H1 (cell line): ENCODE results near the gene CDCA3. TPM values are rescaled to one million over a fixed set of nuclear protein-coding genes. Genes with fewer than 3 reads are reported as not detected.

ENCODE experiments used
- CTCF ChIA-PET: fragments of 300-600 bp; sonication (Branson Sonifier 250); formaldehyde crosslinking; loops from one replicate; lab custom pipeline; 2021; ENCODE audit not compliant: partially characterized antibody; lab: Charles Lee
- POLR2A ChIA-PET: fragments of 300-600 bp; sonication (Branson Sonifier 250); formaldehyde crosslinking; loops from one replicate; lab custom pipeline; 2021; ENCODE audit warnings: inconsistent platforms; ENCODE audit not compliant: partially characterized antibody; lab: Charles Lee
- DNase-seq, 2 experiments: peaks; one replicate each; pipeline versions ENCODE4 v3.0.0 to v3.0.0-alpha.2; 2010 to 2022; ENCODE audit warnings: low spot score in 2 of 2, low read depth in 1 of 2, mixed read lengths in 1 of 2
- FAIRE-seq: peaks from 2 replicates; lab custom pipeline; 2011; peaks lifted over from hg19 to GRCh38; lab: Jason Lieb, UNC
- H2AFZ ChIP-seq: 2 replicates; pipeline ENCODE4 v1.8.1; 2012; ENCODE audit warnings: low read length, inconsistent platforms
- H2AK5ac ChIP-seq: 2 replicates; pipeline ENCODE4 v1.6.1; 2013; ENCODE audit warnings: low read depth, low read length
- H2BK120ac ChIP-seq: replicated peaks from 2 replicates; pipeline ENCODE3; 2013; ENCODE audit warnings: low read depth, low read length, inconsistent platforms
- H2BK12ac ChIP-seq: 2 replicates; pipeline ENCODE4 v1.6.1; 2013; ENCODE audit warnings: low read depth, low read length
- H2BK15ac ChIP-seq: 2 replicates; pipeline ENCODE4 v1.6.1; 2013; ENCODE audit warnings: low read length
- H2BK20ac ChIP-seq: 2 replicates; pipeline ENCODE4 v1.6.1; 2013; ENCODE audit warnings: low read length
- H2BK5ac ChIP-seq: 2 replicates; pipeline ENCODE4 v1.6.1; 2013; ENCODE audit warnings: low read depth, low read length
- H3K14ac ChIP-seq: 2 replicates; pipeline ENCODE4 v1.6.1; 2013; ENCODE audit warnings: inconsistent platforms; ENCODE audit not compliant: insufficient read length
- H3K18ac ChIP-seq: 2 replicates; pipeline ENCODE4 v1.6.1; 2013; ENCODE audit warnings: low read length; ENCODE audit errors: extremely low read depth
- H3K23ac ChIP-seq: 2 replicates; pipeline ENCODE4 v1.6.1; 2013; ENCODE audit warnings: inconsistent platforms; ENCODE audit not compliant: insufficient read length
- H3K23me2 ChIP-seq: 2 replicates; pipeline ENCODE4 v1.6.1; 2013; ENCODE audit warnings: low read depth, low read length
- H3K27ac ChIP-seq: 2 replicates; pipeline ENCODE4 v1.6.1; 2011; ENCODE audit warnings: low read depth, low read length, inconsistent platforms
- H3K27me3 ChIP-seq, 4 experiments: replicated peaks in 1 of 4; 1 replicate in 1 of 4; 2 replicates in 3 of 4; pipeline versions ENCODE4 v1.6.1 to v1.8.1; 2011 to 2013; ENCODE audit warnings: low read length in 3 of 4, mild to moderate bottlenecking in 3 of 4, inconsistent platforms in 2 of 4, mixed read lengths in 2 of 4, moderate library complexity in 1 of 4; ENCODE audit not compliant: control insufficient read depth in 3 of 4, insufficient read depth in 3 of 4; ENCODE audit errors: extremely low read depth in 1 of 4
- H3K36me3 ChIP-seq, 4 experiments: 2 replicates each; pipeline versions ENCODE4 v1.6.1 to v1.8.1; 2011 to 2013; ENCODE audit warnings: mild to moderate bottlenecking in 4 of 4, low read length in 3 of 4, moderate library complexity in 2 of 4, control low read depth in 1 of 4, inconsistent platforms in 1 of 4; ENCODE audit not compliant: insufficient read depth in 4 of 4, control insufficient read depth in 2 of 4
- H3K4ac ChIP-seq: replicated peaks from 2 replicates; pipeline ENCODE3; 2013; ENCODE audit warnings: low read length, low read depth, mixed read lengths, inconsistent platforms; ENCODE audit not compliant: insufficient read length
- H3K4me1 ChIP-seq, 4 experiments: replicated peaks in 1 of 4; 1 replicate in 1 of 4; 2 replicates in 3 of 4; pipeline versions ENCODE4 v1.6.1 to v1.8.1; 2011 to 2013; ENCODE audit warnings: low read length in 3 of 4, inconsistent platforms in 2 of 4, mixed read lengths in 1 of 4; ENCODE audit not compliant: insufficient read depth in 4 of 4, control insufficient read depth in 3 of 4
- H3K4me2 ChIP-seq, 2 experiments: 2 replicates each; pipeline versions ENCODE4 v1.6.1 to v1.8.1; 2011 to 2013; ENCODE audit warnings: low read depth in 2 of 2, low read length in 2 of 2, control low read depth in 1 of 2, inconsistent platforms in 1 of 2, mild to moderate bottlenecking in 1 of 2; ENCODE audit not compliant: insufficient read depth in 1 of 2
- H3K4me3 ChIP-seq, 4 experiments: fragments of 200-600, 300-600 bp in 1 of 4; sonication (generic), shearing (Covaris generic), sonication (Bioruptor Twin) in 1 of 4; 2 replicates each; pipeline versions ENCODE4 v1.5.1 to v1.8.1; 2011 to 2016; ENCODE audit warnings: low read length in 4 of 4, low read depth in 3 of 4, control low read depth in 2 of 4, inconsistent platforms in 2 of 4, mild to moderate bottlenecking in 2 of 4, mixed read lengths in 1 of 4, moderate library complexity in 1 of 4; ENCODE audit not compliant: insufficient read depth in 2 of 4; ENCODE audit errors: extremely low read depth in 1 of 4
- H3K56ac ChIP-seq: replicated peaks from 2 replicates; pipeline ENCODE3; 2013; ENCODE audit warnings: low read depth, mild to moderate bottlenecking, mixed read lengths, low read length, inconsistent platforms; ENCODE audit not compliant: insufficient read length
- H3K79me1 ChIP-seq: 2 replicates; pipeline ENCODE4 v1.6.1; 2013; ENCODE audit warnings: low read depth, low read length, control low read depth
- H3K79me2 ChIP-seq, 2 experiments: 2 replicates each; pipeline versions ENCODE4 v1.6.1 to v1.8.1; 2012 to 2013; ENCODE audit warnings: low read length in 2 of 2, mild to moderate bottlenecking in 2 of 2, inconsistent platforms in 1 of 2; ENCODE audit not compliant: insufficient read depth in 2 of 2, control insufficient read depth in 1 of 2
- H3K9ac ChIP-seq, 4 experiments: replicated peaks in 1 of 4; 1 replicate in 1 of 4; 2 replicates in 3 of 4; pipeline versions ENCODE4 v1.6.1 to v1.8.1; 2011 to 2013; ENCODE audit warnings: low read depth in 3 of 4, low read length in 3 of 4, control low read depth in 2 of 4, mild to moderate bottlenecking in 2 of 4, moderate library complexity in 2 of 4, inconsistent platforms in 1 of 4; ENCODE audit errors: extremely low read depth in 1 of 4
- H3K9me3 ChIP-seq, 2 experiments: 2 replicates each; pipeline versions ENCODE4 v1.6.1 to v1.8.1; 2012 to 2013; ENCODE audit warnings: mild to moderate bottlenecking in 2 of 2, moderate library complexity in 2 of 2, control low read depth in 1 of 2, inconsistent platforms in 1 of 2, low read depth in 1 of 2, low read length in 1 of 2, mixed read lengths in 1 of 2; ENCODE audit not compliant: insufficient read depth in 2 of 2
- H4K20me1 ChIP-seq, 2 experiments: replicated peaks in 1 of 2; 2 replicates each; pipeline versions ENCODE3 to v1.8.1; 2011 to 2013; ENCODE audit warnings: inconsistent platforms in 2 of 2, low read length in 2 of 2, mild to moderate bottlenecking in 1 of 2; ENCODE audit not compliant: insufficient read depth in 2 of 2, control insufficient read depth in 1 of 2
- H4K5ac ChIP-seq: 2 replicates; pipeline ENCODE4 v1.6.1; 2013; ENCODE audit warnings: low read length, low read depth, mixed read lengths, inconsistent platforms; ENCODE audit not compliant: insufficient read length
- H4K8ac ChIP-seq: 2 replicates; pipeline ENCODE4 v1.8.0; 2013; ENCODE audit warnings: mild to moderate bottlenecking, moderate library complexity, low read length, inconsistent platforms; ENCODE audit not compliant: insufficient read depth; ENCODE audit errors: extremely low read depth
- H4K91ac ChIP-seq: replicated peaks from 2 replicates; pipeline ENCODE3; 2013; ENCODE audit warnings: low read length, mixed read lengths, inconsistent platforms; ENCODE audit not compliant: insufficient read length
- BRCA1 ChIP-seq: IDR thresholded peaks from 2 replicates; pipeline ENCODE4 v1.6.1; 2012; ENCODE audit warnings: low read depth, low read length, improper control_type of control experiment
- CBX5 ChIP-seq: fragments of 300-800, 300-1000 bp; sonication (generic); IDR thresholded peaks from 2 replicates; pipeline ENCODE4 v1.7.1; 2016; ENCODE audit warnings: antibody characterized with exemption, low read length, low read depth
- CHD1 ChIP-seq: IDR thresholded peaks from 2 replicates; pipeline ENCODE4 v1.6.1; 2012; ENCODE audit warnings: low read depth, low read length, improper control_type of control experiment
- EZH2 ChIP-seq: fragments of 200-600 bp; sonication (generic); IDR thresholded peaks from 2 replicates; pipeline ENCODE4 v1.7.1; 2012; ENCODE audit warnings: low read depth, mild to moderate bottlenecking, moderate library complexity, low read length, inconsistent platforms; ENCODE audit not compliant: severe bottlenecking
- HDAC2 ChIP-seq, 2 experiments: fragments of 300-600 bp in 1 of 2; sonication (generic) in 1 of 2; IDR thresholded peaks; 2 replicates each; pipeline ENCODE4 v1.6.1; 2011 to 2012; ENCODE audit warnings: low read depth in 2 of 2, low read length in 2 of 2, mild to moderate bottlenecking in 2 of 2, moderate library complexity in 2 of 2, borderline replicate concordance in 1 of 2, inconsistent platforms in 1 of 2
- NANOG ChIP-seq: IDR thresholded peaks from 2 replicates; pipeline ENCODE4 v1.6.1; 2011; ENCODE audit warnings: low read length, low read depth, mild to moderate bottlenecking, inconsistent platforms; ENCODE audit not compliant: insufficient read depth, poor library complexity, severe bottlenecking
- PHF8 ChIP-seq: fragments of 200-600 bp; sonication (generic); conservative IDR thresholded peaks from 2 replicates; pipeline ENCODE4 v1.7.1; 2012; ENCODE audit warnings: low read depth, mild to moderate bottlenecking, inconsistent platforms, low read length, moderate library complexity
- TAF1 ChIP-seq: IDR thresholded peaks from 2 replicates; pipeline ENCODE4 v1.6.1; 2011; ENCODE audit warnings: mild to moderate bottlenecking, low read depth, low read length
- TAF7 ChIP-seq: optimal IDR thresholded peaks from 2 replicates; pipeline ENCODE3; 2011; ENCODE audit warnings: low read depth, mild to moderate bottlenecking, inconsistent platforms, low read length, moderate library complexity, borderline replicate concordance
- TBP ChIP-seq: IDR thresholded peaks from 2 replicates; pipeline ENCODE4 v1.6.1; 2011; ENCODE audit warnings: low read depth, low read length, improper control_type of control experiment
- WGBS, 2 experiments: shearing (Covaris generic) in 1 of 2; methylation state at CpG; one replicate each; pipeline versions ENCODE4 v1.1.6 to v1.1.7; 2013 to 2015; ENCODE audit warnings: low lambda C conversion rate in 2 of 2, mixed read lengths in 2 of 2, inconsistent platforms in 1 of 2, low coverage in 1 of 2, missing lambda C conversion rate in 1 of 2; ENCODE audit not compliant: insufficient replicate concordance in 2 of 2, insufficient coverage in 1 of 2, insufficient read length in 1 of 2; ENCODE audit errors: extremely low coverage in 1 of 2, missing lambda C conversion rate in 1 of 2; 5-methylcytosine and 5-hydroxymethylcytosine counted together
- polyA plus RNA-seq, 7 experiments: library from polyadenylated mRNA; depleted of rRNA in 3 of 7; stranded (reverse) in 5 of 7; unstranded in 2 of 7; fragments of >200 nt in 5 of 7; fragments of 200-250 nt in 2 of 7; gene quantifications; 1 replicate in 5 of 7; 2 replicates in 1 of 7; 4 replicates in 1 of 7; pipeline versions ENCODE4 v1.2.1 to v1.2.3, GENCODE V29; 2011 to 2013; ENCODE audit warnings: missing spikeins in 2 of 7, mixed read lengths in 2 of 7
- total RNA-seq: library from RNA; stranded (reverse); fragmentation: NEBNext Ultra II Directional; extraction: Animal tissue kit (Norgen Biotek cat#: 25700); gene quantifications from 2 replicates; pipeline ENCODE4 v1.2.1, GENCODE V29; 2021
- TF ChIP-seq, protein P1 (sequence below): IDR thresholded peaks from 2 replicates; pipeline ENCODE4 v1.6.1; 2012; ENCODE audit warnings: inconsistent platforms

CDCA3 gene
- total and polyA plus RNA-seq, 2 of the 8 experiments (the other 6 are each of a cell fraction or from before 2014, with no cell fraction given): 47.7 to 71.2 TPM

DNA sequence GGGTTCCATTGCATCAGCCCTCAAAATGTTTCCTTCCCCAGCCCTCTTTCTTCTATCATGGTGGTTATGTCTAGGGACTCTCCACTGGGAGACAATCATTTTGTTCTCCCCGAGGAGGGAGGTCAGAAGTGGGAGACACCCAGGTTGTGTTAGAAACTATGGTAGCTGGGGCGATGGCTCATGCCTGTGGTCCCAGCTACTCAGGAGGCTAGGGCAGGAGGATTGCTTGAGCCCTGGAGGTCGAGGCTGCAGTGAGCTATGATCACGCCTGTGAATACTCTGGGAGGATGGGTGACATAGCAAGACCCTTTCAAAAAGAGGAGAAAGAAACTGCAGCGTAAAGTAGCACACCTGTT lies 40.5 kb upstream of the CDCA3 start:
- Histone ChIP-seq H2AK5ac (0 out of 2 replicates have a peak overlapping the region, but pooled peaks have one; percentile 77), H3K9me3 (no peaks in the 10 kb centered on the region), H3K9ac (peak overlapping the region in 3 of 4 experiments; percentile 61 to 72 (median 71); a peak in 5 of 7 replicates), H3K79me1 (no peaks in the 10 kb centered on the region), H3K56ac (no peak overlapping the region), H3K36me3 (no peaks in the 10 kb centered on the region), H2AFZ (peak overlapping the region; percentile 23; the same call in 1 of the 2 replicates), H3K4me3 (peak overlapping the region; percentile 31 to 63 (median 56)), H3K23me2 (no peaks in the 10 kb centered on the region), H3K14ac (no peak overlapping the region), H3K23ac (no peak overlapping the region), H2BK15ac (0 out of 2 replicates have a peak overlapping the region, but pooled peaks have one; percentile 54), H3K79me2 (no peaks in the 10 kb centered on the region), H3K27ac (peak overlapping the region; percentile 64; the same call in 1 of the 2 replicates), H3K4me2 (peak overlapping the region; percentile 47 to 69)
- POLR2A ChIA-PET: interaction anchor here (0.9 to 7.8 kb wide), 22 partner anchors 10 to 73 kb away, joined by 3 to 86 read pairs (median 6); partner anchors contain the start of genes C12orf57, ENO2, LRRC23 and RNU7-1
- DNase-seq: no peak
- CTCF ChIA-PET: interaction anchor here (0.7 to 5.0 kb wide), 27 partner anchors 8 to 139 kb away, joined by 3 to 84 read pairs (median 5); partner anchors contain the start of genes C12orf57, CDCA3, ENO2 and MLF2
- 88% methylated on average over 5 of the region's 5 CpGs; no CpG with 5 or more reads in 1 of the 2 experiments for WGBS, 2 experiments
- no peak for FAIRE-seq
- TF ChIP-seq CBX5: no peak
- TF ChIP-seq EZH2: no peak
- TF ChIP-seq CHD1: no peak
- no peak for TF ChIP-seq TAF1
- TF ChIP-seq HDAC2 (IDR thresholded peaks at IDR 0.05; ENCODE audit: borderline replicate concordance in 1 of 2, low read depth in 2 of 2, low read length in 2 of 2): no peak
- no peak for TF ChIP-seq TBP
- TF ChIP-seq, protein P1, sequence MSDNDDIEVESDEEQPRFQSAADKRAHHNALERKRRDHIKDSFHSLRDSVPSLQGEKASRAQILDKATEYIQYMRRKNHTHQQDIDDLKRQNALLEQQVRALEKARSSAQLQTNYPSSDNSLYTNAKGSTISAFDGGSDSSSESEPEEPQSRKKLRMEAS: no peak
- TF ChIP-seq PHF8: no peak
- no peak for TF ChIP-seq TAF7
- no peak for TF ChIP-seq BRCA1
- no peak for TF ChIP-seq NANOG
- TF ChIP-seq, all 59 proteins: peak for 0
- Histone ChIP-seq H2BK120ac (no peak overlapping the region), H2BK5ac (no peak overlapping the region), H3K4ac (no peak overlapping the region), H3K4me1 (peaks cover 0 to 9% (median 2%) of the 10 kb centered on the region in 4 experiments; a peak in 4 of 7 replicates), H4K5ac (peak overlapping the region; percentile 53), H4K8ac (no peak overlapping the region), H4K20me1 (no peaks in the 10 kb centered on the region), H2BK12ac (peak overlapping the region; percentile 46; the same call in 1 of the 2 replicates), H2BK20ac (no peak overlapping the region), H3K18ac (no peak overlapping the region), H3K27me3 (no peaks in the 10 kb centered on the region), H4K91ac (peak overlapping the region; percentile 2)
